ENCODE results near the gene CCDC85C. TPM values are rescaled to one million over a fixed set of nuclear protein-coding genes. Genes with fewer than 3 reads are reported as not detected.

The CCDC85C gene
- total and polyA plus RNA-seq, 2 of the 4 experiments (the other 2 are of a cell fraction): 16.0 to 19.0 TPM

GRCh38 chr14:99527026-99527425 is 77.0 kb downstream of the CCDC85C start:
- no peak for DNase-seq
- H2BK20ac ChIP-seq (ENCODE audit: low read depth, low read length): no peak overlapping the region
- no peak overlapping the region for H3K4ac ChIP-seq (ENCODE audit: low read depth, low read length)
- peaks cover 31 to 79% of the 10 kb centered on the region in 2 experiments for H3K79me1 ChIP-seq (ENCODE audit: low read depth in 1 of 2, low read length in 2 of 2)
- CTCF ChIA-PET: no interaction called here
- H3K14ac ChIP-seq (replicated peaks; ENCODE audit: low read depth, low read length): no peak overlapping the region
- no peak overlapping the region for H4K8ac ChIP-seq (ENCODE audit: low read depth in 2 of 2, low read length in 2 of 2)
- no peaks in the 10 kb centered on the region for H3K9me3 ChIP-seq (ENCODE audit: control insufficient read depth, insufficient read depth, low read length)
- WGBS, 2 experiments (ENCODE audit: extremely low coverage in 2 of 2, insufficient read length in 1 of 2): 98% methylated on average over 6 of the region's 12 CpGs; no CpG with 5 or more reads in 1 of the 2 experiments
- no peak overlapping the region for H2AFZ ChIP-seq (replicated peaks; ENCODE audit: low read length, poor library complexity)
- no peak overlapping the region for H3K23ac ChIP-seq (ENCODE audit: low read depth, low read length)
- H3K4me2 ChIP-seq (ENCODE audit: low read depth, low read length): no peak overlapping the region
- H3K4me3 ChIP-seq (ENCODE audit: insufficient read depth, low read depth, low read length): no peak overlapping the region
- H4K20me1 ChIP-seq (ENCODE audit: insufficient read depth, low read length): peaks cover 4% of the 10 kb centered on the region
- TF ChIP-seq RFX5 (IDR thresholded peaks at IDR 0.05; ENCODE audit: low read depth, low read length) (no peak), USF2 (IDR thresholded peaks at IDR 0.05; ENCODE audit: low read depth, low read length) (no peak), SMC3 (IDR thresholded peaks at IDR 0.05; ENCODE audit: low read depth, low read length) (no peak), MAZ (IDR thresholded peaks at IDR 0.05; ENCODE audit: borderline replicate concordance, low read depth, low read length) (no peak), CEBPB (IDR thresholded peaks at IDR 0.05; ENCODE audit: low read depth, low read length) (no peak), POLR2A (IDR thresholded peaks at IDR 0.05; ENCODE audit: low read depth, low read length) (no peak), BHLHE40 (IDR thresholded peaks at IDR 0.05; ENCODE audit: low read depth, low read length) (no peak), RAD21 (IDR thresholded peaks at IDR 0.05; ENCODE audit: low read length) (no peak), FOS (IDR thresholded peaks at IDR 0.05; ENCODE audit: low read depth, low read length) (no peak), NFE2L2 (IDR thresholded peaks at IDR 0.05; ENCODE audit: low read depth, low read length) (no peak), CTCF (conservative IDR thresholded peaks at IDR 0.05; ENCODE audit: low read depth, low read length) (no peak)
- H3K9me1 ChIP-seq (ENCODE audit: insufficient read depth, low read length): peaks cover 28% of the 10 kb centered on the region
- intact Hi-C loops (cut with micrococcal nuclease) (no loop called here), in situ Hi-C loops (cut with MboI; ENCODE audit: low sequenced_read_pairs) (loop anchor here (10.0 kb wide), 1 partner anchor 378 kb away; no protein-coding TSS in a partner anchor), dilution Hi-C loops (cut with HindIII; ENCODE audit: low sequenced_read_pairs, unreplicated experiment) (no loop called here)
- POLR2A ChIA-PET (ENCODE audit: unreplicated experiment): no interaction called here
- no peak overlapping the region for H3K27ac ChIP-seq (ENCODE audit: insufficient read depth, low read length)
- H3K27me3 ChIP-seq (ENCODE audit: control insufficient read depth, insufficient read depth, low read length): no peaks in the 10 kb centered on the region
- BruUV-seq (replicated peaks): no TSS peak
- no peak overlapping the region for H2BK15ac ChIP-seq (ENCODE audit: low read depth, low read length)
- peaks cover 46% of the 10 kb centered on the region for H3K4me1 ChIP-seq (ENCODE audit: control insufficient read depth, insufficient read depth, low read length)
- H2AK5ac ChIP-seq (ENCODE audit: low read depth, low read length): no peak overlapping the region
- no peak overlapping the region for H3K18ac ChIP-seq (ENCODE audit: low read depth, low read length)
- H3K9ac ChIP-seq (ENCODE audit: low read depth, low read length): no peak overlapping the region
- ATAC-seq (ENCODE audit: low read depth): no peak
- H4K91ac ChIP-seq (ENCODE audit: insufficient read depth, low read depth, low read length): no peak overlapping the region
- H2BK5ac ChIP-seq (ENCODE audit: low read depth, low read length, poor library complexity, severe bottlenecking): no peak overlapping the region
- H3K36me3 ChIP-seq (ENCODE audit: control insufficient read depth, insufficient read depth, low read length): no peaks in the 10 kb centered on the region
- no peak overlapping the region for H2BK120ac ChIP-seq (ENCODE audit: low read depth, low read length)
- H3K56ac ChIP-seq (ENCODE audit: extremely low read depth, insufficient read depth, low read length): no peak overlapping the region
- H2AK9ac ChIP-seq (replicated peaks; ENCODE audit: low read depth, low read length, poor library complexity): peak overlapping the region; percentile 35
- H4K5ac ChIP-seq (ENCODE audit: low read depth, low read length): no peak overlapping the region
